Activated T-helper 9 cell treated with anti-CD3 and anti-CD28 coated beads, Interleukin-2, amount 50 U/mL, for 16 hours (primary cell): ENCODE measurements around the gene FIBCD1.

Experiments used
- DNase-seq: peaks from one replicate; pipeline ENCODE4 v3.0.0-alpha.2; 2020; ENCODE audit warnings: low read depth

FIBCD1 gene

GRCh38 chr9:130938652-130939404 lies at the start of gene FIBCD1:
Gene FIBCD1, minus strand, starts transcription at chr9:130939247. Its CDS starts 640 bp downstream, at chr9:130938607.
- DNase-seq: no peak

- no peak for DNase-seq
These were observed 49.3 kb upstream of the FIBCD1 start for GRCh38 chr9:130988400-130988747.

GRCh38 chr9:130987738-130988399 lies 48.8 kb upstream of the FIBCD1 start:
- no peak for DNase-seq

GRCh38 chr9:130987054-130987453 lies 48.0 kb upstream of the FIBCD1 start:
- no peak for DNase-seq

- DNase-seq: no peak
These were observed 47.4 kb upstream of the FIBCD1 start for GRCh38 chr9:130986356-130986965.

GRCh38 chr9:130985606-130986162 lies 46.6 kb upstream of the FIBCD1 start:
- DNase-seq: no peak

- DNase-seq: no peak
These were observed 46.0 kb upstream of the FIBCD1 start for GRCh38 chr9:130985029-130985428.

GRCh38 chr9:130984521-130984920 lies 45.5 kb upstream of the FIBCD1 start:
- no peak for DNase-seq

- no peak for DNase-seq
These were observed 44.9 kb upstream of the FIBCD1 start for GRCh38 chr9:130983970-130984369.

- DNase-seq: no peak
These were observed 44.3 kb upstream of the FIBCD1 start for GRCh38 chr9:130983359-130983670.

- no peak for DNase-seq
These were observed 43.8 kb upstream of the FIBCD1 start for GRCh38 chr9:130982636-130983358.

GRCh38 chr9:130981756-130982137 lies 42.7 kb upstream of the FIBCD1 start:
- no peak for DNase-seq

GRCh38 chr9:130981002-130981755 lies 42.1 kb upstream of the FIBCD1 start:
- no peak for DNase-seq

GRCh38 chr9:130980526-130980925 lies 41.5 kb upstream of the FIBCD1 start:
- no peak for DNase-seq

- no peak for DNase-seq
These were observed 40.7 kb upstream of the FIBCD1 start for GRCh38 chr9:130979591-130980385.

GRCh38 chr9:130977811-130978221 lies 38.8 kb upstream of the FIBCD1 start:
- DNase-seq: no peak

- DNase-seq: no peak
These were observed 37.1 kb upstream of the FIBCD1 start for GRCh38 chr9:130975932-130976841.

- no peak for DNase-seq
These were observed 36.1 kb upstream of the FIBCD1 start for GRCh38 chr9:130975156-130975555.

GRCh38 chr9:130974697-130975096 lies 35.6 kb upstream of the FIBCD1 start:
- DNase-seq: no peak
